K562 (cell line): ENCODE data around the gene ARHGAP42. TPM values are rescaled to one million over a fixed set of nuclear protein-coding genes. Genes with fewer than 3 reads are reported as not detected.

Experiments
- ATAC-seq: fragments of 200-7000 bp; cut with Tn5 transposase; 3 replicates; pipeline ENCODE4 v1.9.1; 2020; ENCODE audit warnings: moderate library complexity
- BruUV-seq: library from RNA; stranded (reverse); fragments of 400-500 nt; replicated peaks from 2 replicates; lab custom pipeline; 2021; lab: Mats Ljungman, UMichigan
- CTCF ChIA-PET: fragments of 300-600 bp; formaldehyde crosslinking; extraction: SDS; loops from one replicate; lab custom pipeline; 2021; ENCODE audit warnings: low intra/inter-chr PET ratio; lab: Yijun Ruan, JAX
- POLR2A ChIA-PET: fragments of 300-600, 350-650 bp; sonication (Branson Sonifier 250); formaldehyde crosslinking; extraction: SDS; loops from one replicate; lab custom pipeline; 2021; ENCODE audit warnings: antibody characterized with exemption, inconsistent platforms; lab: Yijun Ruan, JAX
- DNase-seq, 4 experiments: peaks; one replicate each; pipeline versions ENCODE4 v3.0.0 to v3.0.0-alpha.2; 2011 to 2018; ENCODE audit warnings: low spot score in 3 of 4, mixed read lengths in 3 of 4; ENCODE audit errors: extremely low read depth in 1 of 4
- FAIRE-seq: peaks from 2 replicates; lab custom pipeline; 2011; peaks lifted over from hg19 to GRCh38; lab: Jason Lieb, UNC
- H2AFZ ChIP-seq: 2 replicates; pipeline ENCODE4 v1.6.0; 2011; ENCODE audit warnings: low read depth, low read length, control low read depth, inconsistent platforms
- H3K27ac ChIP-seq: fragments of 200-600 bp; 3 replicates; pipeline ENCODE4 v1.8.0; 2011; ENCODE audit warnings: low read depth, mild to moderate bottlenecking, control low read depth, inconsistent platforms, low read length, moderate library complexity, mixed read lengths; ENCODE audit errors: extremely low read depth
- H3K27me3 ChIP-seq, 2 experiments: fragments of 300-600 bp in 1 of 2; 2 replicates in 1 of 2; 3 replicates in 1 of 2; pipeline versions ENCODE4 v1.6.0 to v1.8.0; 2011; ENCODE audit warnings: inconsistent platforms in 2 of 2, low read length in 2 of 2, mild to moderate bottlenecking in 1 of 2, mixed read lengths in 1 of 2, moderate library complexity in 1 of 2; ENCODE audit not compliant: control insufficient read depth in 2 of 2, insufficient read depth in 2 of 2
- H3K36me3 ChIP-seq: fragments of 300-600 bp; 3 replicates; pipeline ENCODE4 v1.8.0; 2011; ENCODE audit warnings: mild to moderate bottlenecking, low read length, inconsistent platforms; ENCODE audit not compliant: control insufficient read depth, insufficient read depth
- H3K4me1 ChIP-seq, 2 experiments: fragments of 200-600 bp in 1 of 2; replicated peaks in 1 of 2; 2 replicates in 1 of 2; 3 replicates in 1 of 2; pipeline versions ENCODE4 v1.5.1 to v1.8.0; 2011; ENCODE audit warnings: inconsistent platforms in 2 of 2, low read length in 2 of 2, mild to moderate bottlenecking in 1 of 2, mixed read lengths in 1 of 2, moderate library complexity in 1 of 2; ENCODE audit not compliant: control insufficient read depth in 2 of 2, insufficient read depth in 2 of 2
- H3K4me2 ChIP-seq: 2 replicates; pipeline ENCODE4 v1.6.1; 2011; ENCODE audit warnings: low read length, control low read depth, inconsistent platforms, mixed read lengths; ENCODE audit not compliant: insufficient read depth
- H3K4me3 ChIP-seq: fragments of 200-600 bp; sonication (generic), shearing (Covaris generic); 2 replicates; pipeline ENCODE4 v1.5.1; 2016; ENCODE audit warnings: control low read depth, inconsistent platforms
- H3K79me2 ChIP-seq: fragments of 200-600 bp; 3 replicates; pipeline ENCODE4 v1.8.0; 2011; ENCODE audit warnings: low read length, inconsistent platforms; ENCODE audit not compliant: control insufficient read depth, insufficient read depth
- H3K9ac ChIP-seq, 2 experiments: 2 replicates each; pipeline versions ENCODE4 v1.6.0 to v1.6.1; 2011; ENCODE audit warnings: low read depth in 2 of 2, low read length in 2 of 2, control low read depth in 1 of 2, inconsistent platforms in 1 of 2, mild to moderate bottlenecking in 1 of 2, mixed read lengths in 1 of 2; ENCODE audit not compliant: insufficient read depth in 1 of 2
- H3K9me1 ChIP-seq: one replicate; pipeline ENCODE4 v1.6.0; 2011; ENCODE audit warnings: inconsistent platforms, mild to moderate bottlenecking, low read length, moderate library complexity; ENCODE audit not compliant: control insufficient read depth, insufficient read depth
- H3K9me3 ChIP-seq: replicated peaks from 2 replicates; pipeline ENCODE4 v1.5.1; 2011; ENCODE audit warnings: low read depth, low read length, inconsistent platforms; ENCODE audit not compliant: control insufficient read depth, insufficient read depth
- H4K20me1 ChIP-seq: replicated peaks from 2 replicates; pipeline ENCODE4 v1.6.1; 2011; ENCODE audit warnings: low read length, inconsistent platforms, mixed read lengths; ENCODE audit not compliant: control insufficient read depth, insufficient read depth
- ARID2 ChIP-seq: fragments of 450-650 bp; IDR thresholded peaks from 2 replicates; pipeline ENCODE4 v1.6.1; 2017; ENCODE audit warnings: antibody characterized with exemption, mild to moderate bottlenecking
- EP400 ChIP-seq: fragments of 450-650 bp; IDR thresholded peaks from 2 replicates; pipeline ENCODE4 v1.6.1; 2017; ENCODE audit warnings: antibody characterized with exemption, mild to moderate bottlenecking, moderate library complexity
- ERF ChIP-seq: fragments of 450-650 bp; formaldehyde crosslinking; IDR thresholded peaks from 2 replicates; pipeline ENCODE4 v1.4.0; 2020; ENCODE audit warnings: mild to moderate bottlenecking, mixed read lengths
- POLR2B ChIP-seq: fragments of 450-650 bp; IDR thresholded peaks from 2 replicates; pipeline ENCODE4 v1.6.1; 2018; ENCODE audit warnings: low read depth; ENCODE audit not compliant: partially characterized antibody
- STAG1 ChIP-seq: sonication (generic); formaldehyde crosslinking; IDR thresholded peaks from 2 replicates; pipeline ENCODE4 v1.5.0; 2020; ENCODE audit warnings: missing genetic modification reagents, borderline replicate concordance
- SUPT5H ChIP-seq: fragments of 450-650 bp; IDR thresholded peaks from 2 replicates; pipeline ENCODE4 v1.6.1; 2016
- ZNF75A ChIP-seq: fragments of 450-650 bp; formaldehyde crosslinking; IDR thresholded peaks from 2 replicates; pipeline ENCODE4 v1.4.0; 2020; ENCODE audit warnings: mild to moderate bottlenecking
- WGBS: fragments of 100-300 bp; shearing (Covaris generic); methylation state at CpG from one replicate; pipeline ENCODE4 v1.1.6; 2016; ENCODE audit warnings: low coverage, mixed read lengths; ENCODE audit not compliant: insufficient coverage; ENCODE audit errors: missing lambda C conversion rate; 5-methylcytosine and 5-hydroxymethylcytosine counted together
- in situ Hi-C: fragments of 300-500 bp; cut with MboI; formaldehyde crosslinking; loops from 4 replicates; pipeline ENCODE4 v1.15.0; 2018; ENCODE audit warnings: inconsistent platforms, mixed read lengths
- intact Hi-C: fragments of 100-400 bp; cut with micrococcal nuclease; formaldehyde crosslinking; loops from 2 replicates; pipeline ENCODE4 v1.14.2; 2022
- polyA plus RNA-seq, 8 experiments: library from polyadenylated mRNA; depleted of rRNA in 4 of 8; stranded (reverse) in 5 of 8; unstranded in 3 of 8; fragments of >200 nt; fragmentation: Nextera tagmentation in 2 of 8; fragmentation: Illumina TruSeq in 1 of 8; extraction: Ambion mirVana in 2 of 8; extraction: Trizol in 1 of 8; gene quantifications; 2 replicates each; pipeline versions ENCODE4 v1.2.1 to v1.2.3, GENCODE V29; 2011 to 2014; ENCODE audit warnings: inconsistent platforms in 1 of 8, missing spikeins in 1 of 8
- total RNA-seq, 7 experiments: library from RNA; depleted of rRNA in 6 of 7; stranded (reverse); fragments of >200 nt in 6 of 7; fragmentation: Illumina TruSeq in 2 of 7; extraction: Trizol in 2 of 7; gene quantifications; 2 replicates each; pipeline versions ENCODE4 v1.2.1 to v1.2.3, GENCODE V29; 2011 to 2021; ENCODE audit warnings: low replicate concordance in 1 of 7

ARHGAP42 gene
- total and polyA plus RNA-seq, 9 of the 15 experiments (the other 6 are each of a cell fraction or from before 2014, with no cell fraction given), result 0.95 to 6.1 (median 2.4) TPM

DNA sequence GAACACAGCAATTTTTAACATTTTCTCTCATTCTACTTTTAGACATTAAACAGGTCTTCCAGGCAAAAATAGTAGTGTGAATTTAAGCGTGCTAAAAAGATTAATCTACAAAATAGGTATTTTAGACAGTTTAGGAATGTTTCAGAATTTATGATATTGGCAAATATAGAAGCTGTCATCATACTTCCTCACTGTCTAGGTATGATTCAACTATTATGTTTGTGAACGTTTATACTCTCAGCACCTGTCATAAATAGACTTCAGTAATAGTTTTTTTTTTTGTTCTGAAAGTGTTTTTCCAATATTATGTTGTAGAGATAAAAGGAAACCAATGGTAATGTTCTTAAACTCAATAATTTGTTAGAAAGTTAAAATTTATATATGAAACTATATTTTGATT lies 103.0 kb downstream of the ARHGAP42 start:
- 8% methylated on average over 2 of the region's 2 CpGs for WGBS
- Histone ChIP-seq H3K36me3 (no peaks in the 10 kb centered on the region), H3K9me3 (no peaks in the 10 kb centered on the region), H3K4me3 (no peak overlapping the region), H3K4me2 (no peak overlapping the region), H3K4me1 (peaks cover 0 to 8% of the 10 kb centered on the region in 2 experiments; a peak in 2 of 5 replicates), H2AFZ (peak overlapping the region; percentile 68), H4K20me1 (no peaks in the 10 kb centered on the region), H3K9ac (no peak overlapping the region), H3K79me2 (no peaks in the 10 kb centered on the region), H3K27ac (no peak overlapping the region), H3K27me3 (no peaks in the 10 kb centered on the region), H3K9me1 (no peaks in the 10 kb centered on the region)
- ChIA-PET POLR2A (no interaction called here), CTCF (interaction anchor here (0.6 kb wide), 1 partner anchor 161 kb away, joined by 3 read pairs; no protein-coding TSS in a partner anchor)
- FAIRE-seq, result no peak
- no peak for ATAC-seq
- no TSS peak for BruUV-seq
- TF ChIP-seq ERF (CRISPR knock-in tag) (no peak), ARID2 (no peak)
- DNase-seq, result no peak
- in situ Hi-C loops, result no loop called here
- intact Hi-C loops, result no loop called here

- ATAC-seq (no peak), FAIRE-seq (no peak), DNase-seq (no peak)
- POLR2A ChIA-PET, result no interaction called here
- Histone ChIP-seq H3K4me3 (no peak overlapping the region), H3K27ac (no peak overlapping the region), H3K4me1 (peaks cover 0 to 3% of the 10 kb centered on the region in 2 experiments; a peak in 2 of 5 replicates), H2AFZ (no peak overlapping the region), H3K9me3 (no peaks in the 10 kb centered on the region), H3K4me2 (no peak overlapping the region), H3K9ac (no peak overlapping the region), H3K27me3 (no peaks in the 10 kb centered on the region), H4K20me1 (no peaks in the 10 kb centered on the region), H3K79me2 (no peaks in the 10 kb centered on the region), H3K36me3 (no peaks in the 10 kb centered on the region), H3K9me1 (no peaks in the 10 kb centered on the region)
- CTCF ChIA-PET, result no interaction called here
- no TSS peak for BruUV-seq
- in situ Hi-C loops, result no loop called here
- intact Hi-C loops, result no loop called here
- TF ChIP-seq STAG1 (no peak), POLR2B (no peak), SUPT5H (no peak), ZNF75A (CRISPR knock-in tag) (no peak), EP400 (no peak)
Measured at GRCh38 chr11:100791103-100791502, 104.0 kb downstream of the ARHGAP42 start.
